ENCODE data around the gene LDB3. TPM values are rescaled to one million over a fixed set of nuclear protein-coding genes. Genes with fewer than 3 reads are reported as not detected.

LDB3 gene
- total RNA-seq, 3 donors from 2014 or later (not counting 1 experiment from before 2014, with no cell fraction given) = 0.11 to 0.12 TPM; not detected in 1

DNA sequence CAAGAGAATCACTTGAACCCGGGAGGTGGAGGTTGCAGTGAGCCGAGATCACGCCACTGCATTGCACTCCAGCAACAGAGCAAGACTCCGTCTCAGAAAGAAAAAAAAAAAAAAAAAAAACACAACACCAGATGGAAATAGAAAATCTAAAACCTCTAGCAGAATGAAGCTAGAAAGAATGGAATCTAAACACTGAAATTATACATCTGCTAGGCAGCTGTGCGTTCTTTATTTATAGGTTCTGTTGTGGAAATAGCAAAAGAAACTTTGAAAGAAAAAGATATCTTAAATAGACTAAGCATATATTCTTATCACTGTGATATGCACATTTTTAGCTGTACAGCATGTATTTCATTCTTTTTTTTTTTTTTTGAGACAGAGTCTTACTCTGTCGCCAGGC is 105.2 kb downstream of the LDB3 start:
- Histone ChIP-seq H3K4me1 (ENCODE audit: control insufficient read depth, insufficient read depth, low read length) (no peaks in the 10 kb centered on the region), H3K27ac (ENCODE audit: low read length) (no peak overlapping the region), H3K36me3 (ENCODE audit: control insufficient read depth, insufficient read depth, low read length) (no peaks in the 10 kb centered on the region), H3K9me3 (ENCODE audit: control insufficient read depth, insufficient read depth, low read length) (no peaks in the 10 kb centered on the region), H3K27me3 (ENCODE audit: control insufficient read depth, insufficient read depth, low read length) (no peaks in the 10 kb centered on the region), H3K4me3 (ENCODE audit: low read length) (no peak overlapping the region)
- Mint-ChIP-seq H3K36me3 (no peaks in the 10 kb centered on the region), H3K4me1 (peaks cover 9 to 13% of the 10 kb centered on the region in 2 donors), H3K27me3 (ENCODE audit: low read depth in 2 of 2) (peaks cover 7 to 11% of the 10 kb centered on the region in 2 donors), H3K9me3 (no peaks in the 10 kb centered on the region), H3K27ac (no peak overlapping the region), H3K4me3 (no peak overlapping the region)
- intact Hi-C loops (cut with micrococcal nuclease) = no loop called here
- ATAC-seq (no peak), DNase-seq (no peak)
- 97% methylated on average over 3 of the region's 6 CpGs for WGBS (ENCODE audit: insufficient coverage)
- TF ChIP-seq, protein P1, sequence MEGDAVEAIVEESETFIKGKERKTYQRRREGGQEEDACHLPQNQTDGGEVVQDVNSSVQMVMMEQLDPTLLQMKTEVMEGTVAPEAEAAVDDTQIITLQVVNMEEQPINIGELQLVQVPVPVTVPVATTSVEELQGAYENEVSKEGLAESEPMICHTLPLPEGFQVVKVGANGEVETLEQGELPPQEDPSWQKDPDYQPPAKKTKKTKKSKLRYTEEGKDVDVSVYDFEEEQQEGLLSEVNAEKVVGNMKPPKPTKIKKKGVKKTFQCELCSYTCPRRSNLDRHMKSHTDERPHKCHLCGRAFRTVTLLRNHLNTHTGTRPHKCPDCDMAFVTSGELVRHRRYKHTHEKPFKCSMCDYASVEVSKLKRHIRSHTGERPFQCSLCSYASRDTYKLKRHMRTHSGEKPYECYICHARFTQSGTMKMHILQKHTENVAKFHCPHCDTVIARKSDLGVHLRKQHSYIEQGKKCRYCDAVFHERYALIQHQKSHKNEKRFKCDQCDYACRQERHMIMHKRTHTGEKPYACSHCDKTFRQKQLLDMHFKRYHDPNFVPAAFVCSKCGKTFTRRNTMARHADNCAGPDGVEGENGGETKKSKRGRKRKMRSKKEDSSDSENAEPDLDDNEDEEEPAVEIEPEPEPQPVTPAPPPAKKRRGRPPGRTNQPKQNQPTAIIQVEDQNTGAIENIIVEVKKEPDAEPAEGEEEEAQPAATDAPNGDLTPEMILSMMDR (IDR thresholded peaks at IDR 0.05) = no peak

DNA sequence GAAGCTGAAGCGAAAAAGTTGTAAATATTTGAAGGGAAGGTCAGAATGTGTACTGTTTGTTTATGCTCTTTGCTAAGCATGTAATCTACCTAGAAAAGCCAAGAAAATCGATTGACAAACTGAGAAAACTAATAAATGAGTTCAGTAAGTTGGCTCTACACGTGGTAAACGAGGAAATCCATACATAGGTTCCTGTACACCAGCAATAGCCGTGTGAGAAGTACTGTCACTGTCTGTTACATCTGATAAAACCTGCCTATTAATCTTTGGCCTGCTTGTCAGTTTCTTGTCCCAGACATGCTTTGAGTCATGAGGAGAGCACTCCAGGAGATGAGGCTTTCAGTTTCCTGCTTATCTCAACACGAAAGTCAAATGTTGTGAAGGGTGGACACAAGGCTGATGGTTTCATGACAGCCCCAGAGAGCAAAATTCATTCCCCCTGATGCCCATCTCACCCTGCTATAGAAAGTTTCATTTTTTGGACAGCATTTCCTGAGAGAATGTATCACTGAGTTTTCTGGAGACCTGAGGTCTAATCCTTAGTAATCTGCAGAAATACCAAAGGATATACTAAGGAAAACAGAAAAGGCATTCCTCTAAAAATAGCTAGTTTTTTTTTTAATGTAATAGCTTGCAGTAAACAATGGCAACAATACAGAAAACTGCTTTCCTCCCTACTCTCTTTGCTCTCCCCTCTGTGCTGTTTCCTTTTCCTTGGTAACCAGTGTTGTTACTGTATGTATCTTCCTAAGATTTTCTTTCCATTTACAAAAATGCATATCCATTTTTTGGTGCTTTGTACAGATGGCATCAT is 107.0 kb downstream of the LDB3 start:
- peaks cover 3 to 8% of the 10 kb centered on the region in 2 donors for H3K4me1 Mint-ChIP-seq
- H3K4me1 ChIP-seq (ENCODE audit: control insufficient read depth, insufficient read depth, low read length) = no peaks in the 10 kb centered on the region
- H3K27me3 ChIP-seq (ENCODE audit: control insufficient read depth, insufficient read depth, low read length) = no peaks in the 10 kb centered on the region
- H3K27me3 Mint-ChIP-seq (ENCODE audit: low read depth in 2 of 2) = peaks cover 0 to 4% of the 10 kb centered on the region in 2 donors
- intact Hi-C loops (cut with micrococcal nuclease) = no loop called here
- ATAC-seq (no peak), DNase-seq (no peak)
- TF ChIP-seq, protein P1 (IDR thresholded peaks at IDR 0.05) = no peak
- H3K27ac Mint-ChIP-seq = no peak overlapping the region
- WGBS (ENCODE audit: insufficient coverage) = 65% methylated on average over 6 of the region's 6 CpGs
- H3K36me3 Mint-ChIP-seq = no peaks in the 10 kb centered on the region
- no peak overlapping the region for H3K27ac ChIP-seq (ENCODE audit: low read length)
- H3K9me3 Mint-ChIP-seq = no peaks in the 10 kb centered on the region
- no peak overlapping the region for H3K4me3 Mint-ChIP-seq
- H3K9me3 ChIP-seq (ENCODE audit: control insufficient read depth, insufficient read depth, low read length) = no peaks in the 10 kb centered on the region
- no peaks in the 10 kb centered on the region for H3K36me3 ChIP-seq (ENCODE audit: control insufficient read depth, insufficient read depth, low read length)
- H3K4me3 ChIP-seq (ENCODE audit: low read length) = no peak overlapping the region

DNA sequence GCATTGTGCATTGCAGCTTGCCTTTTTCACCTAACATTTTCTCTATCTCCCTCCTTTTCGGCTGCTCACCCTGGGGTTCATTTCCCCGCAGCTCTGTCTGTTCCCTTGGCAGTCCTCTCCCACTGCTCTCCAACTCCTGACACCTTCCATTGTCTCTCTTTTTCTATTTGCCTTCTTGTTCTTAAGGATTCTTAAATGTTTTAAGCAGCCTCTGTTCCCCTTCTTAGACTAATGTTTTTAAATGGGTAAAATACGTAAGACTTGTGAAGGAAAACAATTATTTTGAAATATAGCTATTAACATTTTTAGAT is 107.5 kb downstream of the LDB3 start:
- no peak overlapping the region for H3K4me3 ChIP-seq (ENCODE audit: low read length)
- intact Hi-C loops (cut with micrococcal nuclease) = no loop called here
- no peak overlapping the region for H3K4me3 Mint-ChIP-seq
- no peaks in the 10 kb centered on the region for H3K27me3 ChIP-seq (ENCODE audit: control insufficient read depth, insufficient read depth, low read length)
- no peak for DNase-seq
- H3K9me3 Mint-ChIP-seq = no peaks in the 10 kb centered on the region
- H3K4me1 Mint-ChIP-seq = peaks cover 0 to 4% of the 10 kb centered on the region in 2 donors
- no peaks in the 10 kb centered on the region for H3K36me3 ChIP-seq (ENCODE audit: control insufficient read depth, insufficient read depth, low read length)
- H3K36me3 Mint-ChIP-seq = no peaks in the 10 kb centered on the region
- WGBS (ENCODE audit: insufficient coverage) = 98% methylated on average over 2 of the region's 3 CpGs
- H3K27ac Mint-ChIP-seq = no peak overlapping the region
- peaks cover 0 to 4% of the 10 kb centered on the region in 2 donors for H3K27me3 Mint-ChIP-seq (ENCODE audit: low read depth in 2 of 2)
- no peak for ATAC-seq
- no peaks in the 10 kb centered on the region for H3K9me3 ChIP-seq (ENCODE audit: control insufficient read depth, insufficient read depth, low read length)
- TF ChIP-seq, protein P1 (IDR thresholded peaks at IDR 0.05) = no peak
- no peak overlapping the region for H3K27ac ChIP-seq (ENCODE audit: low read length)
- H3K4me1 ChIP-seq (ENCODE audit: control insufficient read depth, insufficient read depth, low read length) = no peaks in the 10 kb centered on the region

All from natural killer cell (primary cell).